SK-N-SH treated with all-trans-retinoic acid at 6 μM for 48 hours (cell line): Measurements from ENCODE around the gene HOXD12.

Experiments
- ATAC-seq: fragments of 200-7000 bp; cut with Tn5 transposase; 3 replicates; pipeline ENCODE4 v1.9.1; 2020; ENCODE audit warnings: mild to moderate bottlenecking, moderate library complexity
- ARNTL ChIP-seq: fragments of 450-650 bp; formaldehyde crosslinking; IDR thresholded peaks from 2 replicates; pipeline ENCODE4 v1.5.0; 2020; ENCODE audit warnings: low read depth, mild to moderate bottlenecking, moderate library complexity, borderline replicate concordance
- BACH2 ChIP-seq: fragments of 250-450 bp; sonication (Bioruptor Pico); IDR thresholded peaks from 2 replicates; pipeline ENCODE4 v1.9.0; 2021; ENCODE audit warnings: mild to moderate bottlenecking, borderline replicate concordance
- CREB5 ChIP-seq: fragments of 250-450 bp; sonication (Bioruptor Pico); IDR thresholded peaks from 2 replicates; pipeline ENCODE4 v1.5.1; 2020; ENCODE audit warnings: low read depth, mild to moderate bottlenecking, moderate library complexity
- CSRNP3 ChIP-seq: fragments of 250-450 bp; sonication (Bioruptor Pico); IDR thresholded peaks from 2 replicates; pipeline ENCODE4 v1.5.1; 2021; ENCODE audit warnings: mild to moderate bottlenecking, moderate library complexity
- GLIS3 ChIP-seq: fragments of 250-450 bp; sonication (Bioruptor Pico); IDR thresholded peaks from 2 replicates; pipeline ENCODE4 v1.5.0; 2020; ENCODE audit warnings: mild to moderate bottlenecking, moderate library complexity
- ISL1 ChIP-seq: fragments of 250-450 bp; sonication (Bioruptor Pico); IDR thresholded peaks from 2 replicates; pipeline ENCODE4 v2.1.2; 2022; ENCODE audit warnings: mild to moderate bottlenecking, moderate library complexity
- OSR1 ChIP-seq: fragments of 250-450 bp; sonication (Bioruptor Pico); IDR thresholded peaks from 2 replicates; pipeline ENCODE4 v1.8.0; 2022; ENCODE audit warnings: moderate library complexity, mild to moderate bottlenecking, inconsistent platforms
- PATZ1 ChIP-seq: fragments of 250-450 bp; sonication (Bioruptor Pico); IDR thresholded peaks from 2 replicates; pipeline ENCODE4 v1.8.0; 2020; ENCODE audit warnings: mild to moderate bottlenecking, moderate library complexity, borderline replicate concordance
- PPARA ChIP-seq: fragments of 250-450 bp; sonication (Bioruptor Pico); IDR thresholded peaks from 2 replicates; pipeline ENCODE4 v1.5.0; 2020; ENCODE audit warnings: mild to moderate bottlenecking, borderline replicate concordance
- RARB ChIP-seq: fragments of 250-450 bp; sonication (Bioruptor Pico); IDR thresholded peaks from 2 replicates; pipeline ENCODE4 v1.8.0; 2021; ENCODE audit warnings: mild to moderate bottlenecking, moderate library complexity
- SNAI2 ChIP-seq: fragments of 250-450 bp; sonication (Bioruptor Pico); IDR thresholded peaks from 2 replicates; pipeline ENCODE4 v1.5.0; 2020; ENCODE audit warnings: mild to moderate bottlenecking, moderate library complexity
- TCF4 ChIP-seq: fragments of 250-450 bp; sonication (Bioruptor Pico); IDR thresholded peaks from 2 replicates; pipeline ENCODE4 v1.8.0; 2021; ENCODE audit warnings: mild to moderate bottlenecking, moderate library complexity, borderline replicate concordance
- TOX ChIP-seq: fragments of 250-450 bp; sonication (Bioruptor Pico); IDR thresholded peaks from 2 replicates; pipeline ENCODE4 v1.8.0; 2021; ENCODE audit warnings: mild to moderate bottlenecking, moderate library complexity, borderline replicate concordance
- TSHZ2 ChIP-seq: fragments of 250-450 bp; sonication (Bioruptor Pico); IDR thresholded peaks from 2 replicates; pipeline ENCODE4 v1.5.0; 2020; ENCODE audit warnings: mild to moderate bottlenecking, moderate library complexity
- ZC3H10 ChIP-seq: fragments of 250-450 bp; sonication (Bioruptor Pico); IDR thresholded peaks from 2 replicates; pipeline ENCODE4 v1.5.1; 2021; ENCODE audit warnings: mild to moderate bottlenecking, moderate library complexity
- ZFP30 ChIP-seq: fragments of 450-650 bp; formaldehyde crosslinking; IDR thresholded peaks from 2 replicates; pipeline ENCODE4 v1.5.0; 2022; ENCODE audit warnings: mild to moderate bottlenecking, moderate library complexity
- ZNF565 ChIP-seq: fragments of 450-650 bp; formaldehyde crosslinking; conservative IDR thresholded peaks from 2 replicates; pipeline ENCODE4 v1.5.0; 2020; ENCODE audit warnings: low read depth, mild to moderate bottlenecking, moderate library complexity
- ZNF70 ChIP-seq: fragments of 450-650 bp; formaldehyde crosslinking; IDR thresholded peaks from 2 replicates; pipeline ENCODE4 v1.5.0; 2020; ENCODE audit warnings: mild to moderate bottlenecking, moderate library complexity
- ZNF8 ChIP-seq: fragments of 450-650 bp; formaldehyde crosslinking; IDR thresholded peaks from 2 replicates; pipeline ENCODE4 v1.5.0; 2020; ENCODE audit warnings: mild to moderate bottlenecking, moderate library complexity

Gene HOXD12

GRCh38 chr2:176076796-176077195 lies 22.8 kb upstream of the HOXD12 start:
- no peak for ATAC-seq

GRCh38 chr2:176078541-176079284 lies 20.9 kb upstream of the HOXD12 start:
- no peak for TF ChIP-seq SNAI2 (CRISPR knock-in tag)
- no peak for TF ChIP-seq GLIS3 (CRISPR knock-in tag)
- TF ChIP-seq TSHZ2 (CRISPR knock-in tag): no peak
- ATAC-seq: no peak

More at GRCh38 chr2:176076796-176077195, 22.8 kb upstream of the HOXD12 start:
- TF ChIP-seq PATZ1: no peak
- no peak for TF ChIP-seq ZFP30 (CRISPR knock-in tag)
- TF ChIP-seq GLIS3 (CRISPR knock-in tag): no peak
- no peak for TF ChIP-seq PPARA
- TF ChIP-seq ZC3H10 (CRISPR knock-in tag): no peak
- no peak for TF ChIP-seq ZNF8
- TF ChIP-seq OSR1 (CRISPR knock-in tag): no peak
- TF ChIP-seq ZNF70 (CRISPR knock-in tag): no peak
- TF ChIP-seq TCF4: no peak
- no peak for TF ChIP-seq CSRNP3
- no peak for TF ChIP-seq TOX (CRISPR knock-in tag)
- TF ChIP-seq ISL1 (CRISPR knock-in tag): no peak
- TF ChIP-seq ZNF565 (CRISPR knock-in tag): no peak

- TF ChIP-seq ZNF565 (CRISPR knock-in tag): no peak
- TF ChIP-seq ARNTL (CRISPR knock-in tag): no peak
- TF ChIP-seq ISL1 (CRISPR knock-in tag): no peak
- no peak for TF ChIP-seq TCF4
- no peak for TF ChIP-seq SNAI2 (CRISPR knock-in tag)
- TF ChIP-seq PATZ1: no peak
- TF ChIP-seq RARB (CRISPR knock-in tag): no peak
- TF ChIP-seq PPARA: no peak
- no peak for TF ChIP-seq OSR1 (CRISPR knock-in tag)
- no peak for TF ChIP-seq ZC3H10 (CRISPR knock-in tag)
- TF ChIP-seq TOX (CRISPR knock-in tag): no peak
- TF ChIP-seq CREB5 (CRISPR knock-in tag): no peak
- TF ChIP-seq BACH2 (CRISPR knock-in tag): no peak
- ATAC-seq: no peak
Observed at GRCh38 chr2:176079285-176079830, 20.2 kb upstream of the HOXD12 start.
